ENCODE data around the gene CRAT. TPM values are rescaled to one million over a fixed set of nuclear protein-coding genes. Genes with fewer than 3 reads are reported as not detected.

The CRAT gene
- total RNA-seq, 4 donors from 2014 or later = 20.0 to 42.4 (median 27.4) TPM

- intact Hi-C loops (cut with DNase I; ENCODE audit: low total_unique reads) = loop anchor here (10.0 kb wide), 1 partner anchor 353 kb away; no protein-coding TSS in a partner anchor
- peak; percentile 65 to 84 for DNase-seq
- H3K27ac ChIP-seq = peak overlapping the region; percentile 99 to 100
- H3K4me1 ChIP-seq = peaks cover 33 to 53% of the 10 kb centered on the region in 2 donors
- TF ChIP-seq CTCF (IDR thresholded peaks at IDR 0.05) (no peak), POLR2A (IDR thresholded peaks at IDR 0.05) (peak in 1 of 2 donors; percentile 30)
- H3K4me3 ChIP-seq = peak overlapping the region; percentile 36 to 42
- H3K27me3 ChIP-seq = no peaks in the 10 kb centered on the region
- no peaks in the 10 kb centered on the region for H3K36me3 ChIP-seq
- H3K9me3 ChIP-seq = no peaks in the 10 kb centered on the region
Observed at GRCh38 chr9:129141066-129142041, 30.8 kb upstream of the CRAT start.

GRCh38 chr9:129140397-129141065 is 29.9 kb upstream of the CRAT start:
- intact Hi-C loops (cut with DNase I; ENCODE audit: low total_unique reads) = loop anchor here (10.0 kb wide), 1 partner anchor 354 kb away; no protein-coding TSS in a partner anchor
- Histone ChIP-seq H3K4me3 (peak overlapping the region; percentile 36 to 42), H3K27me3 (no peaks in the 10 kb centered on the region), H3K36me3 (no peaks in the 10 kb centered on the region), H3K4me1 (peaks cover 27 to 44% of the 10 kb centered on the region in 2 donors), H3K9me3 (no peaks in the 10 kb centered on the region), H3K27ac (peak overlapping the region; percentile 99 to 100)
- TF ChIP-seq POLR2A (IDR thresholded peaks at IDR 0.05) = no peak
- TF ChIP-seq CTCF (IDR thresholded peaks at IDR 0.05) = no peak
- DNase-seq = peak; percentile 52 to 58

- peak; percentile 70 to 73 for TF ChIP-seq POLR2A (IDR thresholded peaks at IDR 0.05)
- TF ChIP-seq CTCF (IDR thresholded peaks at IDR 0.05) = peak in 2 of 4 experiments; percentile 2 to 25
- Histone ChIP-seq H3K27me3 (no peaks in the 10 kb centered on the region), H3K4me3 (peak overlapping the region; percentile 36 to 42), H3K27ac (peak overlapping the region; percentile 99 to 100), H3K9me3 (no peaks in the 10 kb centered on the region), H3K36me3 (no peaks in the 10 kb centered on the region), H3K4me1 (peaks cover 22 to 40% of the 10 kb centered on the region in 2 donors)
- peak; percentile 91 to 99 for DNase-seq
- intact Hi-C loops (cut with DNase I; ENCODE audit: low total_unique reads) = loop anchor here (5.0 to 10.0 kb wide), 3 partner anchors 32 to 472 kb away; no protein-coding TSS in a partner anchor
Observed at GRCh38 chr9:129139993-129140396, 29.4 kb upstream of the CRAT start.

- intact Hi-C loops (cut with DNase I; ENCODE audit: low total_unique reads) = loop anchor here (5.0 kb wide), 2 partner anchors 33 to 473 kb away; no protein-coding TSS in a partner anchor
- peak; percentile 91 to 97 (median 96) for TF ChIP-seq CTCF (IDR thresholded peaks at IDR 0.05)
- TF ChIP-seq POLR2A (IDR thresholded peaks at IDR 0.05) = no peak
- peak overlapping the region; percentile 33 to 42 for H3K4me3 ChIP-seq
- no peaks in the 10 kb centered on the region for H3K9me3 ChIP-seq
- H3K4me1 ChIP-seq = peaks cover 20 to 37% of the 10 kb centered on the region in 2 donors
- H3K27ac ChIP-seq = peak overlapping the region; percentile 99 to 100
- H3K27me3 ChIP-seq = no peaks in the 10 kb centered on the region
- peak; percentile 76 to 89 for DNase-seq
- H3K36me3 ChIP-seq = no peaks in the 10 kb centered on the region
Observed at GRCh38 chr9:129139233-129139992, 28.8 kb upstream of the CRAT start.

Measured in uterus (tissue), 4 donors.